Testis (tissue), 2 donors: ENCODE data around the gene AGK.

ENCODE experiments used
- CTCF ChIP-seq, 3 experiments: fragments of 450-650 bp in 2 of 3; fragments of 200-600 bp in 1 of 3; sonication (generic) in 1 of 3; IDR thresholded peaks; one replicate each; pipeline ENCODE4 v1.5.1; 2016 to 2019; ENCODE audit warnings: antibody characterized with exemption in 3 of 3, mild to moderate bottlenecking in 2 of 3, moderate library complexity in 1 of 3
- POLR2A ChIP-seq: fragments of 450-650 bp; IDR thresholded peaks from one replicate; pipeline ENCODE4 v1.6.1; 2017; ENCODE audit warnings: antibody characterized with exemption, mild to moderate bottlenecking, moderate library complexity

GRCh38 chr7:141551782-141552181 is 572 bp downstream of the AGK start:
- TF ChIP-seq CTCF (IDR thresholded peaks at IDR 0.05) (no peak), POLR2A (no peak)
